Pulmonary artery endothelial cell (primary cell): ENCODE results near the gene CCDC83. TPM values are rescaled to one million over a fixed set of nuclear protein-coding genes. Genes with fewer than 3 reads are reported as not detected.

Experiments
- DNase-seq: peaks from one replicate; pipeline ENCODE4 v3.0.0-alpha.2; 2011; ENCODE audit warnings: low read depth, low spot score
- total RNA-seq: library from RNA; depleted of rRNA; stranded (reverse); fragments of >200 nt; gene quantifications from 2 replicates; pipeline ENCODE4 v1.2.3, GENCODE V29; 2014

The CCDC83 gene
- total RNA-seq = not detected in 2 replicates

- no peak for DNase-seq
Observed at GRCh38 chr11:85855341-85855656, at the start of gene CCDC83. Gene CCDC83 (plus strand): TSS chr11:85855383. CDS start chr11:85865124, 9,741 bp downstream.

DNA sequence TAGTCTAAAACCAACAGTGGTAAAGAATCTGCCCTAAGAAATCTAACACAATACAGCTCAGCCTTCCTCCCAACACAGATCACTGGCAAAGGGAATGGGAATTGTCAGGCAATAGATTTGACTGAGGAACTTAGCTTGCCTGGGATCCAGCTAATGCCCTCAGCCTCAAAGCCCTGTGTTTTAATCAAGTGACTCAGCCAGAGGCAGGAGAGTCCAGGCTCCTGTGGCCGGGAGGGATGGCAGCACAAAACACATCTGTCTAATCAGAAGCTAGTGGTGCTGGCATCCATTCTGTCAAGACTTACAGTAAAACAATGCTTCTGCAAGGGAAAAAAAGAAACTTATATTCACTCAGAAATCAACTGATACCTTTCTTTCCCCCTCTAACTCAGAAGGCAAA lies 49.8 kb upstream of the CCDC83 start:
- no peak for DNase-seq

GRCh38 chr11:85806016-85806415 lies 49.2 kb upstream of the CCDC83 start:
- DNase-seq = no peak

DNA sequence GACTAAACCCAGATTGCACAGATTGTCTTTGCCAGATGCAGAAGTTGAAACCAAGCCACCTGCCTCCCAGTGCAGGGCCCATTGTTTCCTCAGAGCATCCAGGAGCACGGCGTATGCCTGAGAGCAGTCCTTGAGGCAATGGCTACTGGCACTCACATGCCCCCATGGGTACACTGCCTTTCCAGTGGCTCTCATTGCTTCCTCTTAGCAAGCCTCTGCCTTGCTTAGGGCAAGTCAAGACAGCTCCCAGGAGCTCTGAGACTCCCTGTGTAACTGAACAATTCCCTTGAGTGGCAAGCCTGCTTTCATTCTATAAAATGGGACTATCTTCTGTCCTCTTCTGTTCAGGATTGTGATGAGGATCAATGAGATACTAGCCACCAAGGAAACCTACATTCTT lies 48.3 kb upstream of the CCDC83 start:
- DNase-seq = no peak

- no peak for DNase-seq
Observed at GRCh38 chr11:85809191-85809590, 46.0 kb upstream of the CCDC83 start.

- DNase-seq = no peak
Observed at GRCh38 chr11:85809863-85810262, 45.3 kb upstream of the CCDC83 start.

DNA sequence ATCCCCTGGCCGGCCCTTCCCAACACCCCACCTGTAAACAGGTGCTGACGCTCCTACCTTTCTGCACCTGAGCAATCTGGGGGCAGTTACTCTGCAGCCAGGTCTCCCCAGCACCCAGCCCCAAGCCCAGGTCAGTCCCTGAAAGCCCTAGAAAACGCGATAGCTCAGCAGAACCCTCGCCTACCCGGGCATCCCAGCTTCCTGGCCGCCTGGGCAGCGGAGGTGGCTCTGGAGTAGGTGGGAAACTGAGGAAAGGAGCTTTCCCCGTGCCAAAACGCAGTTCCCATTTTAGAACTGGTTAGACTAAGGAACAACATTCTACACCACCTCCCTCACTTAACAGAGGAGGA lies 44.7 kb upstream of the CCDC83 start:
- no peak for DNase-seq

GRCh38 chr11:85810871-85811611 lies 44.1 kb upstream of the CCDC83 start, which contains the start of gene SYTL2:
Gene SYTL2 (minus strand): TSS chr11:85811141. CDS start chr11:85757725, 53,416 bp downstream.
- no peak for DNase-seq

DNA sequence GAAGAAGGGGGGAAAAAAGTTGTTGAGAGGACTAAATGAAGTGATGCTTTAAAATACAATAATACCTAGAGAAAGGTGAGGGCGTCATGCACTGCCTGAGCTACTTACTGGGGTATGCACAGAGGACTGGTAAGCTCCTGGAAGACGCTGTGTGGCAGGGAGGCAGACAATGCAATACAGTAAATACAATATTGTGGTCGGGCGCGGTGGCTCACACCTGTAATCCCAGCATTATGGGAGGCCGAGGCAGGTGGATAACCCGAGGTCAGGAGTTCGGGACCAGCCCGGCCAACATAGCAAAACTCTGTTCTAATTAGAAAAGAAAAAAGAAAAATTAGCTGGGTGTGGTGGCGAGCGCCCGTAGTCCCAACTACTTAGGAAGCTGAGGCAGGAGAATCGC lies 43.6 kb upstream of the CCDC83 start:
- DNase-seq = no peak

DNA sequence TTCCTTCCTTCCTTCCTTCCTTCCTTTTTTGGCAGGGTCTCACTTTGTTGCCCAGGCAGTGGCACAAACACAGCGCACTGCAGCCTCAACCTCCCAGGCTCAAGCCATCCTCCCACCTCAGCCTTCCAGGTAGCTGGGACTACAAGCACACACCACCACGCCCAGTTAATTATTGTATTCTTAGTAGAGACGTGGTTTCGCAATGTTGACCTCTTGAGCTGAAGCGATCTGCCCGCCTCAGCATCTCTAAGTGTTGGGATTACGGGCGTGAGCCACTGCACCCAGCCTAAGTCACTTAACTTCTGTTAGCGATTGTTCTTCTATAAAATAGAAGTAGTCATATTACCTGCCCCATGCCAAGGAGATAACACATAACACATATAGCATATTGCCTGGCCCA lies 41.5 kb upstream of the CCDC83 start:
- no peak for DNase-seq

DNA sequence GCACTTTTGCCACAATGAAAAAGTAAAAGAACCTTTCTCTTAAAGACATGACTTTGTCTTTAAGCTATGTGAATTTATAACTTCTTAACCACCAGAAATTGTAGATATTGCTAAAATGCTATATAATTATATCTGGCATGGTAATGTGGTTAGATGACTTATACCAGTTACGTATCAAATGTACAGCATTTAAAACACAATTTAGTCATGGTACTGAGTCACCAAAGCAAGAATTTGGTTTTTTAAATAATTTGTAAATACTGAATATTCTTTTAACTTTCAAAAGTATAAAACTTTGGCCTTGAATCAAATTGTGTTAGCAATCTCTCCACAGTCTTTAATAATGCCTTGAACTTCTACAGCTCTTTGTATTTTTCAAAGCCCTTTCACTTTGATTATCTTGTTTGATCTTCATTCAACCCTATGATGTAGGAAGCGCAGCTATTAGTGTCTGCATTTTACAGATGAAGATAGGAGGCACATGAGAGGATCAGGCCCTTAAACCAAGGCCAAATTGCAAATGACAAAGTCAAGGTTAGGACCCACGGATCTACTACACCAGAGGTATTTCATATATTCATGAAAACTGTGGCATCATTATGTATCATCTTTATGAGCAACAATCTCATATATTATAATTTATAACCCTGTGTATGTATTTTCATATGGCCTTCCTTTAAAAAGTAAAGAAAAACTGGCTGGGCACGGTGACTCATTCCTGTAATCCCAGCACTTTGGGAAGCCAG lies 39.8 kb upstream of the CCDC83 start:
- DNase-seq = no peak

GRCh38 chr11:85819441-85819840 lies 35.7 kb upstream of the CCDC83 start:
- no peak for DNase-seq

- no peak for DNase-seq
Observed at GRCh38 chr11:85821636-85822035, 33.5 kb upstream of the CCDC83 start.

- no peak for DNase-seq
Observed at GRCh38 chr11:85822814-85823213, 32.4 kb upstream of the CCDC83 start.

DNA sequence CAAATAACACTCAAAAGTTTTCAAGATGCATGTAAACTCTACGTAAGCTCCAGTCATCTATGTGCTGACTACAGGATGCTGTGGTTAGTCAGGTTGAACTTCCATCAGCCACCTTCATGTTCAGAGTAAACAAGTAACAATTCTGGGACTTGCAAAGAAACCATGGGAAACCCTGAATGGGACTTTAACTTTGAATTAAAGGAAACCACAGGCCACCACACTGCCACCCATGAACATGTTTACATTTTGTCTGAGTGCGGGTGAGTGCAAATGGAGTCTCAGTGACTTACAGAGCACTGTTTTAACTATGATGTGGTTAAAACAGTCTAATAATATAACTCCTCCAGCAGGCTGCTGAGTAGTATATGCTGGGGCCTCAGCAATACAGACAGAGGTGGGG lies 31.4 kb upstream of the CCDC83 start:
- DNase-seq = no peak

- DNase-seq = no peak
Observed at GRCh38 chr11:85825616-85826015, 29.6 kb upstream of the CCDC83 start.

- no peak for DNase-seq
Observed at GRCh38 chr11:85826116-85826855, 28.9 kb upstream of the CCDC83 start.

- DNase-seq = no peak
Observed at GRCh38 chr11:85827748-85828639, 27.2 kb upstream of the CCDC83 start.

GRCh38 chr11:85828640-85828978 lies 26.6 kb upstream of the CCDC83 start:
- DNase-seq = no peak

DNA sequence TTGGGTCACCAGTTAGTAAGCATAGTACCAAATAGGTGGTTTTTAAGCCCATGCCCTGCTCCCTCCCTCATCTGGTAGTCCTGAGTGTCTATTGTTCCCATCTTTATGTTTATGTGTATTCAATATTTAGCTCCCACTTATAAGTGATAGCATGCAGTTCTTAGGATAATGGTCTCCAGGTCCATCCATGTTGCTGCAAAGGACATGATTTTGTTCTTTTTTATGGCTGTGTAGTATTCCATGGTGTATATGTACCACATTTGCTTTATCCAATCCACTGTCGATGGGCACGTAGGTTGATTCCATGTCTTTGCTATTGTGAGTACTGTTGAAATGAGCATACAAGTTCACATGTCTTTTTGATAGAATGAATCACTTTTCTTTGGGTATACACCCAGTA lies 26.0 kb upstream of the CCDC83 start:
- DNase-seq = no peak

GRCh38 chr11:85831050-85831449 lies 24.1 kb upstream of the CCDC83 start:
- DNase-seq = no peak

DNA sequence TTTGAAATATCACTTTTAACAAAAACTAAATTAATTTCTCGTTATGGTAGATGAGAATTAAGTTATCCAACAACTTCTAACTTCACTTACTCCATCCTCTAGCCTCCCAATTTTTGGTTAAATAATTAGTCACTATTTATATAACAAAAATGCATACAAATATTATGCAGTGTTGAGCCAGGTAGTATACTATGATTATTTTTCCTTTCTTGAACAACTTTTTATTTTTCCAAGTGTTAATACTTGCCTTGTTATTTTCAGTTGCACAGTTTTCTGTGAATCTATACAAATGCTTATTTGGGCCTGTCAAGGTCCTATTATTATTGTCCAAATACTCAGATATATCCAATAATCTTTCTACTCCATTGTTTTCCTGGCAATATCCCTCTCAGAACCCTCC lies 19.9 kb upstream of the CCDC83 start:
- DNase-seq = no peak
